NOMO-1 (cell line): ENCODE measurements around the gene SPATA16.
"Not testable (repeated sequence)": the region's sequence is repeated elsewhere in the genome, so short reads cannot be mapped to it uniquely, and the experiment has no call there.

Experiments used
- DNase-seq, 2 experiments: peaks; one replicate each; lab custom pipeline; 2025; ENCODE audit not compliant: unreplicated experiment in 2 of 2; lab: John Stamatoyannopoulos, UW

The SPATA16 gene

GRCh38 chr3:173064631-173065030 lies 76.4 kb downstream of the SPATA16 start:
- no peak for DNase-seq

GRCh38 chr3:173058229-173058628 lies 82.8 kb downstream of the SPATA16 start:
- DNase-seq: no peak

- no peak for DNase-seq
These were observed 85.7 kb downstream of the SPATA16 start for GRCh38 chr3:173055228-173055933.

- DNase-seq: no peak
These were observed 91.7 kb downstream of the SPATA16 start for GRCh38 chr3:173049360-173049759.

GRCh38 chr3:173045770-173046382 lies 95.2 kb downstream of the SPATA16 start:
- DNase-seq: no peak

GRCh38 chr3:173044998-173045397 lies 96.0 kb downstream of the SPATA16 start:
- DNase-seq: no peak

GRCh38 chr3:173043757-173044156 lies 97.3 kb downstream of the SPATA16 start:
- DNase-seq: no peak

- DNase-seq: no peak
These were observed 102.6 kb downstream of the SPATA16 start for GRCh38 chr3:173038484-173038871.

- DNase-seq: no peak
These were observed 103.1 kb downstream of the SPATA16 start for GRCh38 chr3:173037840-173038483.

- no peak for DNase-seq
These were observed 110.8 kb downstream of the SPATA16 start for GRCh38 chr3:173030273-173030672.

- no peak for DNase-seq
These were observed 112.7 kb downstream of the SPATA16 start for GRCh38 chr3:173028351-173028750.

GRCh38 chr3:173027429-173027828 lies 113.6 kb downstream of the SPATA16 start:
- DNase-seq: no peak

- no peak for DNase-seq
These were observed 115.1 kb downstream of the SPATA16 start for GRCh38 chr3:173025941-173026340.

- no peak for DNase-seq
These were observed 119.4 kb downstream of the SPATA16 start for GRCh38 chr3:173021547-173022185.

- DNase-seq: not testable (repeated sequence)
These were observed 120.9 kb downstream of the SPATA16 start for GRCh38 chr3:173020128-173020527.

- no peak for DNase-seq
These were observed 121.7 kb downstream of the SPATA16 start for GRCh38 chr3:173019378-173019777.

- DNase-seq: no peak
These were observed 122.3 kb downstream of the SPATA16 start for GRCh38 chr3:173018758-173019157.

- no peak for DNase-seq
These were observed 127.7 kb downstream of the SPATA16 start for GRCh38 chr3:173013219-173013832.

- no peak for DNase-seq
These were observed 131.6 kb downstream of the SPATA16 start for GRCh38 chr3:173009410-173009809.

GRCh38 chr3:173008978-173009377 lies 132.1 kb downstream of the SPATA16 start:
- no peak for DNase-seq

- no peak for DNase-seq
These were observed 133.8 kb downstream of the SPATA16 start for GRCh38 chr3:173007079-173007723.
